HG03135 (cell line): ENCODE measurements around the gene LRSAM1.

Experiments used
- ATAC-seq: cut with Tn5 transposase; IDR thresholded peaks from one replicate; pipeline ENCODE4 v1.9.1; 2021; ENCODE audit warnings: mild to moderate bottlenecking, moderate library complexity; ENCODE audit not compliant: unreplicated experiment

Gene LRSAM1

GRCh38 chr9:127530206-127530941, 79.1 kb downstream of the LRSAM1 start:
- ATAC-seq: no peak

GRCh38 chr9:127531676-127532075, 80.4 kb downstream of the LRSAM1 start:
- ATAC-seq: no peak

GRCh38 chr9:127534250-127534906, 83.1 kb downstream of the LRSAM1 start:
- no peak for ATAC-seq

- no peak for ATAC-seq
Measured at GRCh38 chr9:127534931-127535330, 83.6 kb downstream of the LRSAM1 start.

GRCh38 chr9:127535396-127535795, 84.1 kb downstream of the LRSAM1 start:
- no peak for ATAC-seq

GRCh38 chr9:127535834-127536233, 84.5 kb downstream of the LRSAM1 start:
- no peak for ATAC-seq

- ATAC-seq: no peak
Measured at GRCh38 chr9:127536499-127536898, 85.2 kb downstream of the LRSAM1 start.

- ATAC-seq: no peak
Measured at GRCh38 chr9:127537014-127537413, 85.7 kb downstream of the LRSAM1 start.

- ATAC-seq: no peak
Measured at GRCh38 chr9:127537792-127538191, 86.5 kb downstream of the LRSAM1 start.

GRCh38 chr9:127538849-127539258, 87.5 kb downstream of the LRSAM1 start:
- no peak for ATAC-seq

- no peak for ATAC-seq
Measured at GRCh38 chr9:127539259-127539981, 88.1 kb downstream of the LRSAM1 start.

GRCh38 chr9:127539982-127540663, 88.8 kb downstream of the LRSAM1 start:
- no peak for ATAC-seq

GRCh38 chr9:127540664-127541041, 89.3 kb downstream of the LRSAM1 start:
- no peak for ATAC-seq

GRCh38 chr9:127541176-127541575, 89.9 kb downstream of the LRSAM1 start:
- no peak for ATAC-seq

- no peak for ATAC-seq
Measured at GRCh38 chr9:127541865-127542264, 90.6 kb downstream of the LRSAM1 start.

- ATAC-seq: no peak
Measured at GRCh38 chr9:127543221-127543620, 91.9 kb downstream of the LRSAM1 start.

- no peak for ATAC-seq
Measured at GRCh38 chr9:127543973-127544533, 92.7 kb downstream of the LRSAM1 start.

GRCh38 chr9:127545196-127546124, 94.2 kb downstream of the LRSAM1 start:
- no peak for ATAC-seq

- ATAC-seq: no peak
Measured at GRCh38 chr9:127546125-127546832, 95.0 kb downstream of the LRSAM1 start.
